Measurements from ENCODE around the gene OVOL1.
"Not testable (repeated sequence)": the region's sequence is repeated elsewhere in the genome, so short reads cannot be mapped to it uniquely, and the experiment has no call there.

Gene OVOL1

DNA sequence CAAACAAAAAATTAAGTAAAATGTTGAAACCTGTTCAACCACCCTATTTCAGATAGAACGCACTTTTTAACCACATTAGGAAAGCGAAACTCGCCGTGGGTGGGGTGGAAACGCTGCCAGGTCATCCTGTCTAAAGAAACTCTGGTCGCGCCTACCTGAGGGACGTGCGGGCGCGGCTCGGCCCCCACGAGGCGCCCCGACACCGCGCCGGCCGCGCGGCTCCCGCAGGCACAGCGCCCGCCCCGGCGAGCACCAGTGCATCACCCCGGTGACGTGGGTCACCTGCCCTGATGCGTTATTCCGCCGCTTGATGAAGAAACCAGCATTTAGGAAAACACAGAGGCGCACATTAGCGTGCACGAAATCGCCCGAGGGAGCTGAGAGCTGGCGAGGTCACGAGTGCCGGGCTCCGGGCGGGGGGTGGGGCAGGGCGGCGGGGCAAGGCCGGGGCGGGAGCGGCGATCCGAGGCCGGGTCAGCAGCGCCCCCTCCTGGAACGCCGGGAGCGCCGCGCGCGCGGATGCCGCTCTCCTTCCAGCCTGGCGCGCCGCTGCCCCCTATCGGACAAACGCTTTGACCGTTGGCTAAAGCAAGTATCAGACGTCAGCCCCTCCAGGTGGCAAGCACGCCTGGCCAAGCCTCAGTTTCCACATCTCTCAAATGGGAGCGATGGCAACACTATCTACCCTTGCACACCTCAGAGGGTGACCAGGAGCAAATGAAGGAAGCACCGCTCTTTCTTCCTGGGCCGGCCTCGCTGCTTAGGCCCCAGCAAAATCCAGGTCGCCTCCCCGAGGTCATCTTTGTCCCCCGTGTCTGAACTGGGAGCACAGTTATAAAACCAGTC, 31.2 kb downstream of the OVOL1 start:
- peak; percentile 93 for DNase-seq

DNA sequence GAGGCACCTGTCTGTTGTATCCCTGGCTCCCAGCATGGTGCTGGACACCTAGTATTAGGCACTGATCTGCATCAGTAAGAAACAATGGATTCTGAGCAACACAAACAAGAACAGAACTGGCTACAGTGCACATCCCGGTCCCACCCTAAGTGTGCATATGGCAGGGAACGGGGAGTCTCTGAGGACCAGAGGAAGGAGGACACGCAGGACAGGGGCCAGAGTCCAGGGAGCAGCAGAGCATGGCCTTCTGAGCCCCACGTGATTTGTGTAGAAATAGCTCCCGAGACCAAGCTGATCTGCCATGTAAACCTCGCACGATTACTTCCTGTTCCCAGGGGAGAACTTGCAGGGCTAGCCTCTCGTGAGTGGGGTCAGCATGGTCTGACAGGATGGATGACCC, 34.2 kb downstream of the OVOL1 start:
- no peak for DNase-seq

DNA sequence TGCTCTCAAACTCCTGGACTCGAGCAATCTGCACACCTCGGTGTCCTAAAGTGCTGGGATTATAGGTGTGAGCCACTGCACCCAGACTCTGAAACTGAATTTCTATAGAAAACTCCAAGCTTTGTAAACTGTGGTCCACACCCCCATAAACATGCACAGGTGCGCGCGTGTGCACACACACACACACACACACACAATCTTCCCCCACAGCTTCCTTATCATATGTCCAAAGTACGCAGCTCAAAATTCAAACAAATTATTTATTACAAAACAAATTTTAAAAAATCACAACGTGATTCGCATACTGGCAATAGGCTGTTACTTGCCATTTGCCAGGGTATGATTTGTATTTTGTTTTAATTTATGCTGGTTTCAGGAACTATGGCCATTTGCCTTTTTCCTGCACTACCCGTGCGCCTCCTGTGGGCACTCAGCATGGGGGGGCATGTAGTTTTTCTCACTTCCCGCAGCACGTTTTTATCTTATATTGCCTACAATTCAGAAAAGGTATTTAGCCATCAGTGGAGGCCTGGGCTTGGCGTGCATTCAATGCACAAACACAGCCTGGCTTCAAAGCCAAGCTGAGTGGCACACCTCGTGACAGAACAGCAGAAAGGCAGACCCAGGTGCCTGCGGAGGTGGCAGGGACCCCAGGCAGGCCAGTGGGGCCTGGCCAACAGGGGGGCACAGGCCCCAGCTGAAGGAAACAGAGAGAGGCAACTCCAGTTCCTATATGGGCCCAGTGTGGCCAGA, 36.1 kb downstream of the OVOL1 start:
- DNase-seq, result no peak

DNA sequence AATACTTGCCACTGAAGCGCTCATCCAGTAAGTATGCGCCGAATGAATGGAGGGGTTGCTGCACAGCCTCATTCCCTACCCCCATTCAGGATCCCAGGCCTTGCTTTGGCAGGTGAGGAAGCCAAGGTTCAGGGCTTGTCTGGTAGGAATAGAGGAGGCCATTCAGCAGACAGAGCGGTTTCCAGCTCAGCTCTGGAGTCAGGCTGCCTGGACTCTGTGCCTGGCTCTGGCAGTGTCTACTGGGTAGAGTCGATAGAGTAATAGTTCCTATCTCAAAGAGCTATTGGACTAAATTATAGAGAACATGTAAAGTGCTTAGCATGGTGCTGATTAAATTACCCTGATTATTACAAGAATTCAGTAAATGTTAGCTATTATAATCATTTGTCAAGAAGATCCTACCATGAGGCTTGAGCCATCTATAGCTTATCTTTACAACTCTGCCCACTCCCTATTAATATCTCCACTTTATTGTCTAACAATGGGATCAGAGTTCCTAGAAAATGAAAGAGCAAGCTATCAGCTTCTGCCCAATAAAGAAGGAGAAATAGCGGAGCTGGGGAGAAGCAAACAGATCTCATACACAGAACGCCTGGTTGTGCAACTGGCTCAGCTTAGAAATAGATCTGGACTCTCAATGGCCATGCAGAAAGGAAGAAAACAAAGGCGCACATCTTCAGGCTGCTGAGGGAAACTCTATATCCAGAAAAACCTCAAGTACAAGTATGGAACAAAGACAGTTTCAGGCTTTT, 40.3 kb downstream of the OVOL1 start:
- DNase-seq, result no peak

DNA sequence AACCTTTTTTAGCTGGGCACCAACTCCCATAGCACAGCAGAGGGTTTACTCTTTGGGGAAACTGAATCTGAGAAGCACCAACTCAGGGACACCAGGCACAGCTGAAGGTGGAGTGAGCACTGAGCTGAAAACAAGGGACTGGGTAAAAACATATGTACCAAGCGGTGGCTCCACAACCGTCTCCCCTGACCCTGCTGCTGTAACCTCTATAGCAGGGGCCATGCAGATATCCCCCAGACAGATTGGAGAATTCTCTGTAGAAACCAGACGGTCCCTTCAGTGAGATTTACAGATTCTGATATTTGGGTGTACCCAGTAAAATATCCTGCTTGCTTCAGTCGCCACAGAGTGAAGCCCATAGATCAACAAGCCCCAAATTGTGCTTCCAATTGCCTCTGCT, 42.6 kb downstream of the OVOL1 start:
- DNase-seq, result no peak

DNA sequence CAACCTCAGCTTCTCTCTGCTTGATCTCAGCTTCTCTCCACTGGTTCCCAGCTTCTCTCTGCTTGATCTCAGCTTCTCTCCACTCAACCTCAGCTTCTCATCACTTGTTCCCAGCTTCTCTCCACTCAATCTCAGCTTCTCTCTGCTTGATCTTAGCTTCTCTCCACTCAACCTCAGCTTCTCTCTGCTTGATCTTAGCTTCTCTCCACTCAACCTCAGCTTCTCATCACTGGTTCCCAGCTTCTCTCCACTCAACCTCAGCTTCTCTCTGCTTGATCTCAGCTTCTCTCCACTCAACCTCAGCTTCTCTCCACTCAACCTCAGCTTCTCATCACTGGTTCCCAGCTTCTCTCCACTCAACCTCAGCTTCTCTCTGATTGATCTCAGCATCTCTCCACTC, 45.4 kb downstream of the OVOL1 start:
- not testable (repeated sequence) for DNase-seq

DNA sequence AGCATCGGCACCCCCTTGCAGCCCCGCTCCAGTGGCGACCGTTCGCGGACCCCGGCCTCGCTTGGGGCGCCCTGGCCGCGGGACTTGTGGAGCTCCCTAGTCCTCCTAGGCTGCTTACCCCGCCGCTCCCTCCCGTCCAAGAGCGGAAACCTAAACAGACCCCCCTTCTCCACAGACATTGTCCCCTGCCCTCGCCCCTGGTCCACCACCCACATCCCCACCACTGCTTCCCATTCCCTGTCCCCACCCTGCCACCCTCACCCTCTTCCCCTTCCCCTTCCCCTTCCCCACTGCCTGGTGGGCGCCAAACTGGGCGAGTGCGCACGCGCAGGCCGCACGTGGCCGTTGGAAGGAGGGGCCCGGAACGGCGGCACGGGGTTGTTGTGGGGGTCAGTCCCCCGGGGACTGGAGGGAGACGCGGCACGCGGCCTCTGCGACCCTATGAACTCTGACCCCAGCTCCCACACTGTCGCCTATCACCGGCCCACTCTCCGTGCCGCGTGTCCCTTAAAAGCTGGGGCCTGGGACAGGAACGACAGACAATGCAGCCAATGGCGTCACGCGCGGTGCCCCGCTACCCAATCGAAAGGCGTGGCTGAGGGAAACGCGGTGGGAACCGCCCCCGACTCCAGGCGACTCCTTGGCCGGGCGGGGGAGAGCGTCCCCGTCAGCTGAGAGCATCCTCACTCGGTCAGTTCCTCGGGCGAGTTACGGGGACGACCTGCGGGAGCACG, 46.6 kb downstream of the OVOL1 start, which contains the start of gene SNX32:
Gene SNX32 (plus strand): TSS at position 667 of the 734 bp plus-strand sequence. CDS start 103 bp downstream, outside the sequence.
- DNase-seq, result peak; percentile 91

DNA sequence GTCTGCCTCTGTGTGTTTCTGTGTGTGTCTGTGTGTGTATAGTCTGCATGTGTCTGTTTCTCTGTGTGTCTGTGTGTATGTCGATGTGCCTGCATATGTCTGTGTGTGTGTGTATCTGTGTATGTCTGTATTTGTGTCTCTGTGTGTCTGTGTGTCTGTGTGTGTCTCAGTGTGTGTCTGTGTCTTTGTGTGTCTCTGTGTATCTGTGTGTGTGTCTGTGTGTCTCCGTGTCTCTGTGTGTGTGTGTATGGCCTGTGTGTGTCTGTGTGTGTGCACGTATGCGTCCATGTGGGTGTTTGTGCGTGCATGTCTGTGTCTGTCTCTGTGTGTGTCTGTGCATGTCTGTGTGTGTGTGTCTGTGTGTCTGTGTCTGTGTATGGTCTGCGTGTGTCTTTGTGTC, 47.3 kb downstream of the OVOL1 start:
- DNase-seq, result no peak

DNA sequence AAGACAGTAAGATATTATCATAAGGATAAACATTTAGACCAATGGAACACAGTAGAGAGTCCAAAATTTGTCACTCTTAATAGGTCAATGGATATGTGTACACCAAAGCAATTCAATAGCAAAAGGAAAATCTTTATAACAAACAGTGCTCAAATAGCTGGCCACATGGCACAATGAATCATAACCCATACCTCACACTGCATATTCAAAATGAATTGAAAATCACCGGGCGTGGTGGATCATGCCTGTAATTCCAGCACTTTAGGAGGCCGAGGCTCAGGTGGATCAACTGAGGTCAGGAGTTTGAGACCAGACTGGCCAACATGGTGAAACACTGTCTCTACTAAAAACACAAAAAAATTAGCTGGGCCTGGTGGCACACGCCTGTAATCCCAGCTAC, 55.3 kb downstream of the OVOL1 start:
- no peak for DNase-seq

DNA sequence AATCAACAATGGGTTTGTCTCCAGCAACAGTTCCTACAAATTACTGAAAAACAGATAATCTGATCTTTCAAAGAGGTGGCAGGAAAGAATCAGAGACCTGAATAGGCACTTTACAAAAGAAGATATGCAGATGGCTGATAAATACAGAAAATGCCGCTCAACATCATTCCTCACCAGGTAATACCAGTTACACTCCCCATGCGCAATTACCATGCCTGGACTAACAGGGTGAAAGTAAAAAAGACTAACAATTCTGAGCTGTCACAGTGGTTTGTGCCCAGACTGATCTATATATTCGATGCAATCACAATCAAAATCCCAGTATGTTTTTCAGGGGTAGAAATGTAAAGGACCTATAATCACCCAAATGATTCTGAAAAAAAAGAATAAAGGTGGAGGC, 56.9 kb downstream of the OVOL1 start:
- no peak for DNase-seq

DNA sequence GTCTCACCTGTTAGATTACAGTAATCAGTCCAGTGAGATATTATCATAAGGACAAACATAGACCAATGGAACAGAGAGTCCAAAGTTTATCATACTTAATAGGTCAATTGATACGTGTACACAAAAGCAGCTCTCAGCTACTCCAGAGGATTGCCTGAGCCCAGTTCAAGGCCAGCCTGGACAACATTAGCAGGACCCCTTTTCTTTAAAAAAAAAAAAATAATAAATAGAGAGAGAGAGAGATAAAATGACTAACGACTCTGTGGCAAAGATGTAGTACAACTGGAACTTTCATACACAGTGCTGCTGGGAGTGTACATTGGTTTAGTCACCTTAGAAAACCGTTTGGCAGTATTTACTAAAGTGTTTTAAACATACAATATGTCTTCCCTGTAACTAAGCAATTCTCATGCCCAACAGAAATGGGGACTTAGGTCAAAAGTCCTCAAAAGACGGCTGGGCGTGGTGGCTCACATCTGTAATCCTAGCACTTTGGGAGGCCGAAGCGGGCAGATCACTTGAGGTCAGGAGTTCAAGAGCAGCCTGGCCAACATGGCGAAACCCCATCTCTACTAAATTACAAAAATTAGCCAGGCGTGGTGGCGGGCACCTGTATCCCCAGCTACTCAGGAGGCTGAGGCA, 57.5 kb downstream of the OVOL1 start:
- DNase-seq, result no peak
